Vagina (tissue), 2 donors: Measurements from ENCODE around the gene RAPH1.

Experiments
- CTCF ChIP-seq, 3 experiments: fragments of 450-650 bp in 2 of 3; fragments of 200-600 bp in 1 of 3; sonication (generic) in 1 of 3; IDR thresholded peaks; one replicate each; pipeline ENCODE4 v1.5.1; 2017 to 2019; ENCODE audit warnings: antibody characterized with exemption in 3 of 3, mild to moderate bottlenecking in 2 of 3, moderate library complexity in 2 of 3
- POLR2A ChIP-seq, 2 donors: fragments of 450-650 bp; IDR thresholded peaks; one replicate each; pipeline ENCODE4 v1.6.1; 2017; ENCODE audit warnings: antibody characterized with exemption in 2 of 2, mild to moderate bottlenecking in 2 of 2, moderate library complexity in 2 of 2

- TF ChIP-seq POLR2A (IDR thresholded peaks at IDR 0.05) (no peak), CTCF (IDR thresholded peaks at IDR 0.05) (no peak)
Measured at GRCh38 chr2:203444738-203445137, 90.4 kb downstream of the RAPH1 start.
